Parietal lobe (tissue), 2 donors: Measurements from ENCODE around the gene SMC1A. TPM values are rescaled to one million over a fixed set of nuclear protein-coding genes. Genes with fewer than 3 reads are reported as not detected.

ENCODE experiments used
- small RNA-seq: library from RNA; depleted of rRNA; stranded (forward); fragments of <200 nt; gene quantifications from one replicate; pipeline ENCODE3, GENCODE V24; 2014; ENCODE audit warnings: low replicate concordance
- total RNA-seq: library from RNA; depleted of rRNA; stranded (reverse); fragments of >200 nt; gene quantifications from one replicate; pipeline ENCODE4 v1.2.3, GENCODE V29; 2014

Gene SMC1A
- 39.4 TPM for total RNA-seq

DNA sequence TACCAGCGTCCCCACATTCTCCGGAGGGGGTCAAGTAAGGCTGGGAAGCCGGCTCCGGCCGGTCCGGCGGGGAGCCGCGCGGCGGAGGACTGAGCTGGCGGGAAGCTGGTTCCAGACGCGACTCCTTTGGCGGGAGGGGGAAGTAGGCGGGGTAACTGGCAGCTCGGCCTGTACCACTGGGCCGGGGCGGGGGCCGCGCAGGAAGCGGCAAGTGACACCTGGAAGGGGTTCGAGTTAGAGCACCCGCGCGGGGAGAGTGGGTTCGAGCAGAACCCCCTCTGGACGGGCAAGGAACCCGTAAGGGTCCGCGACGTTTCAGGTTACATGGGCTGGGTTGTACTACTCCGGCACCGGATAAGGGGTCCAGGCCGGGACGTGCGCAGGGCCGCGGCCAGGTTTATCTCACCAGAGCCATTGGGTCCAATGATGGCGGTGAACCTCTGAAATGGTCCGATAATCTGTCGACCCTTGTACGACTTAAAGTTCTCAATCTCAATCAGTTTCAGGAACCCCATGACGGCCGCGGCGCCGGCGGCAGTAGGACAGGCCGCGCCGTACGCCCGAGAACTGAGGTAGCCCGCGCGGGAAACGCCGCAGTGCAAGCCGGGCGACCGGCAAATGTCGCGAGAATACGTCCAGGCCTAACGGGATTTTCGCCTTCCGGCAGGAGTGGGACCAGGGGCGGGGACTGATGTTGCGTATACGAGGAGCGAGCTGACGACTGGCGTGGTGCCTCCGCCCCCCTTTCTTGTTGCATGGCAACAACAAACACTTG, at the start of gene SMC1A:
Gene SMC1A, minus strand, starts transcription at position 569 of the 775 bp plus-strand sequence. Its CDS starts 54 bp downstream, at position 515.

DNA sequence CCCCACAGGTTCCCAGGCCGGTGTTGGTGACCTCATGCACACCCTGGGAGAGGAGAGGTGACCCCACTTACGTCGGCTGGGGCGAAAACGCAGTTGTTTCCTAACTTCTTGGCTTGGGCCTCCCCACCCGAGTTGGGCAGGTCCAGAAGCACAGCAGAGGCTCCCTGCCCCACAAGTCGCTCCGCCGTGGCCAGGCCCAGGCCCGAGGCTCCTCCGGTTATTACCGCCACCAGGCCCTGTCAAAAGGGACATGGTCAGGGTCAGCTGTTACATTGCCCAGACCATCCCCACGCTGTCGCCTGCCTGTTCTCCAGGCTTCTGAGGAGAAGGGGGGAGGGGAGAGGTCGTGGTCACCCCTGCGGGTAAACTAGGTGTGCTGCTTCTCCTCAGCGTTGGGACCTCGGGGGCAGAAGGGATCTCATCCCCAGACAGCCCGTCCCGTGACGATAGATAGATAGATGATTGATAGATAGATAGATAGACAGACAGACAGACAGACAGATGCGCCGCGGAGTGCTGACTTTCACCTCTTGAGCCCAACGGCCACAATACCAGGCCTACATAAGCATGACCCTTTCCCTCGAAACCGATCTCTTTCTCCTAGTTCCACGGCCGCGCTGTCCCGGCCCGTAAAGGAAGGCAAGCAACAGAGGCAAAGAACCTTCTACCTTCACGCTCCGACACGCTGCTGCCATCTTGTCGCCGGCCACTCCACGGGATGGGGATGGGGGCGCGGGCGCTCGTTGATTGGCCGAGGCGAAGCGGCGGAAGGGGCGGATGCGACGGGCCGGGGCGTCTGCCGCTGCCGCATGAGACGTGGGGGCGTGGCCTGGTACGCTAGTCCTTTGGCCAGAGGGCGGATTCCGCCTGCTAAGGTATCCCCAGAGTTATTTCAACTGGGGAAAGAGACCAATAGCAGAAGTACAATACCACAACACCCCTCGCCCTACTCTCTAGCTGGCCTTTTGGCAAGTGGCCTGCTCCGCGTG, 11.5 kb upstream of the SMC1A start, which contains the start of gene HSD17B10:
Gene HSD17B10, minus strand, starts transcription at position 720 of the 989 bp plus-strand sequence. Its CDS starts 25 bp downstream, at position 695.

DNA sequence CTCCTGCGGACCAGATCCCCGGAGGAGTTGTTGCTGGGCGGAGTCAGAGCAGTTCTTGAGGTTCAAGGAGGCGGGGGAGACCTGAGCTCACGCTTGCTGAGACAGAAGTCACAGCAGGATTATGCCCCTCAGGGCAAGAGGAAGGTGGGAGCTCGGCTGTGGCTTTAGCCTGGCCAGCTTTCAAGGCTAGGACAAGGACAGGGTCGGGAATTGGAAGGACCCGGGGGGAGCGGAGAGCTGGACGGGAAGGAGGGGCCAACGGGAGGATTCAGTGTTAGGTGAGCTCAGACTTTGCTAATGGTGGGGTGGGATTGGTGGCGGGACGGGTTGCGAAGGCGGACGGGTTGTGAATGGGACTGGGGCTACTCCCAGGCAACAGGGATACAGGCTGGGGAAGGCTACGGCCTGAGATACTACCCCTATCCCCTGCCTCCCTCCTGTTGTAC, 430 bp upstream of the SMC1A start, which contains the start of gene RIBC1:
Gene RIBC1, plus strand, starts transcription at position 13 of the 446 bp plus-strand sequence. CDS start 3,404 bp downstream, outside the sequence.

Small RNA genes within 50 kb of the gene (small RNA-seq; reads per million reads assigned to genes)
- gene AC245102.2, result not detected
- gene MIR6857, result not detected
- gene RF00019, result not detected
- not detected for gene VTRNA3-1P

Other genes starting within 250 kb of the SMC1A start
- gene KDM5C, start 197.4 kb downstream of the SMC1A start, total RNA-seq, result 137 TPM
- 18.2 TPM for gene IQSEC2, start 141.1 kb downstream of the SMC1A start, total RNA-seq
- 0.63 TPM for gene RIBC1, start 219 bp upstream of the SMC1A start, total RNA-seq
- 21.3 TPM for gene HSD17B10, start 11.7 kb upstream of the SMC1A start, total RNA-seq